Right cardiac atrium (tissue), 5 donors: Measurements from ENCODE around the gene TRIM24. TPM values are rescaled to one million over a fixed set of nuclear protein-coding genes. Genes with fewer than 3 reads are reported as not detected.
A peak's percentile ranks its signal among the peaks of the same experiment; 100 is the strongest.

Experiments
- ATAC-seq, 2 donors: fragments of 200-7000 bp; cut with Tn5 transposase; one replicate each; pipeline versions ENCODE4 v1.8.0 to v1.9.1; 2020; ENCODE audit warnings: moderate library complexity in 2 of 2, mild to moderate bottlenecking in 1 of 2
- DNase-seq, 3 donors: peaks; one replicate each; pipeline ENCODE4 v3.0.0-alpha.2; 2020
- H3K27ac ChIP-seq: one replicate; pipeline ENCODE4 v1.5.1; 2013; ENCODE audit warnings: mild to moderate bottlenecking, low read length, control low read depth, moderate library complexity
- H3K27me3 ChIP-seq: one replicate; pipeline ENCODE4 v1.6.1; 2013; ENCODE audit not compliant: control insufficient read depth, insufficient read depth
- H3K4me1 ChIP-seq: one replicate; pipeline ENCODE4 v1.6.1; 2013; ENCODE audit warnings: low read length; ENCODE audit not compliant: control insufficient read depth, insufficient read depth
- H3K4me3 ChIP-seq: one replicate; pipeline ENCODE4 v1.5.1; 2013; ENCODE audit warnings: low read length, control low read depth
- H3K9me3 ChIP-seq: one replicate; pipeline ENCODE4 v1.6.1; 2013; ENCODE audit warnings: low read length; ENCODE audit not compliant: control insufficient read depth
- WGBS: extraction: QIAGEN DNeasy Blood & Tissue Kit; methylation state at CpG from one replicate; pipeline ENCODE4 v1.1.7; 2013; 5-methylcytosine and 5-hydroxymethylcytosine counted together
- intact Hi-C, 4 donors: fragments of 100-400 bp; cut with DNase I; formaldehyde crosslinking; loops; one replicate each; pipeline versions ENCODE4 v1.11.0 to v1.14.0; 2022 to 2023
- polyA plus RNA-seq: library from polyadenylated mRNA; stranded (reverse); fragments of 200-250 nt; gene quantifications from one replicate; pipeline ENCODE4 v1.2.3, GENCODE V29; 2013
- total RNA-seq, 4 donors: library from RNA; stranded (reverse); fragmentation: NEBNext Ultra II Directional; extraction: Animal tissue kit (Norgen Biotek cat#: 25700); gene quantifications; one replicate each; pipeline ENCODE4 v1.2.1, GENCODE V29; 2021
- donor health status: healthy with polysubstance abuse.
- donor health status: DM: no; HTN: yes; CAD: no.
- donor health status: DM: no; HTN: no; CAD: no.
- donor health status: DM: no; HTN: yes; CAD: no; lungs with severe emphysema.
- donor health status: DM: yes; HTN: yes; CAD: no.

Gene TRIM24
- total and polyA plus RNA-seq, 5 donors, result 9.4 to 18.7 (median 18.5) TPM

DNA sequence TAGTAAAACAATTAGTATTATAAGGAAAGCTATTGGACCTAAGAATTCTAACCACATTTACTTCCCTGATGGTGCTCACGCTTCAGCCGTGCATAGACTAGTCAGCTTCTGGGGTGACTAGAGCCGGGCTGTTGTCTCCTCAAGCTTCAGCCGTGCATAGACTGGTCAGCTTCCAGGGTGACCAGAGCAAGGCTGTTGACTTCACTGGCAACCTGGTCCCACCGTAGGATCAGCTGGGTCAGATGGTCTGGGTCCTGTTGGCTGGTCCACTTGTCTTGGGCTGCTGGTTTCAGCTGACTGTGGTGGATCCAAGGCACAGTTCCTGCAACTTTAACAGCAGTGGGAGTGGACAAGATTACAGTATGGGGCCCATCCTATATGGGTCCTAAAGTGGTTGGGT, 99.4 kb downstream of the TRIM24 start:
- intact Hi-C loops, result no loop called here
- DNase-seq (no peak), ATAC-seq (no peak)
- Histone ChIP-seq H3K4me3 (no peak overlapping the region), H3K9me3 (peaks cover 15% of the 10 kb centered on the region), H3K27ac (no peak overlapping the region), H3K27me3 (no peaks in the 10 kb centered on the region), H3K4me1 (no peaks in the 10 kb centered on the region)
- 97% methylated on average over 5 of the region's 5 CpGs for WGBS

DNA sequence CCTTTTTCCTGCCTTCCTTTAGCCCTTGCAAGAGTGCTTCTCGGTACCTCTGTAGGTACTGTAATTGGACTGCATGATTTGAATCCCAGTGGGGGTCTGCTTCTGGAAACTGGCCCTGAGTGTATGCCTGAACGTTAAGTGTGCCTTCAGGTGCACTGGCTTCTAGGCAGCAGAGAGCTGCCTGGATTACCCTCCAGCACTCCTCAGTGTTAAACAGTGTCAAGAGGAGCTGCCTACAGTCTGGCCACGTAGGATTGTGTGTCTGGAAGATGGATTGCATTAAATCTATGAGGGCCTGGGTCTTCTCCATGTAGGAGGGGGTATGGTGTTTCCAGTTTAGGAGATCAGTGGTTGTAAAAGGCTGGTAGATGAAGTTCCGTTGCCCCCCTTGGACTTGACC, 103.7 kb downstream of the TRIM24 start:
- H3K9me3 ChIP-seq, result peaks cover 2% of the 10 kb centered on the region
- intact Hi-C loops, result no loop called here
- H3K4me3 ChIP-seq, result no peak overlapping the region
- H3K27ac ChIP-seq, result no peak overlapping the region
- H3K27me3 ChIP-seq, result no peaks in the 10 kb centered on the region
- no peaks in the 10 kb centered on the region for H3K4me1 ChIP-seq
- DNase-seq (peak in 1 of 3 donors; percentile 14), ATAC-seq (no peak)
- WGBS, result 86% methylated on average over 4 of the region's 4 CpGs

DNA sequence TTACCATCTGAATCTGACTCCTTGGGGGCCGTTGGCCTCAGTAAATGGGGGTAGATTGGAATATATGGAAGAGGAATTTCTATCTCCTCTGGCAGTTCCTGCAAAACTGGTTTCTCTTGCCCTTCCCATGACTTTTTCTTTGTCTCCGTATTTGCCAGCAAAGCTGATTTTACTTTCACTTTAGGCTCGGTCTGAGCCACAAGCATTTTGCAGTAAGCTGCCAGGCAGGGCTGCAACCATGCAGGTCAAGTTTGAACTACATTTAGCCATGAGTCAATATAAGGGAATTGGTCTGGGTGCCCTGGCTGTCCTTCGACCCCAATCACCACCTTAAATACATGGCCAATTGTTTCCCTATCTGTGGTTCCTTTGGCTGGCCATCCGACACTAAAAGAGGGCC, 104.3 kb downstream of the TRIM24 start:
- H3K27me3 ChIP-seq, result no peaks in the 10 kb centered on the region
- 94% methylated on average over 5 of the region's 5 CpGs for WGBS
- H3K9me3 ChIP-seq, result peaks cover 2% of the 10 kb centered on the region
- ATAC-seq (no peak), DNase-seq (no peak)
- H3K4me1 ChIP-seq, result no peaks in the 10 kb centered on the region
- H3K4me3 ChIP-seq, result no peak overlapping the region
- intact Hi-C loops, result no loop called here
- no peak overlapping the region for H3K27ac ChIP-seq

DNA sequence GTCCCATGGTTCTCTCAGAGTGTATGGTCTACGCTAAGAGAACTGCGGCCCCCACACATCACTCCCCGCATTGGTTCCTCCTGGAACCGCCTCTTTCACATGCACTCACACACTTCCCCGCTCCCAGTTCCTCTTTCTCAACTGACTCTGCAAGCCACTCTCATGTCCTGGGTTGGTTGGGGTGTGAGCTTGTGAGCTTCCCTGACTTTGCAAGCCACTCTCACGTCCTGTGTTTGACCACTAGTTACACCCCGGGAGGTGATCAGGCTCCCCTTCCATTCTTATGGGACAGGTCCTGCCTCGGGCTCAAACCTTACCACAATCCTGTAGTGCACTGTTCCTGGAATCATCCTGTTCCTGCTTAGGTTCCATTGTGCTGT, 105.0 kb downstream of the TRIM24 start:
- 93% methylated on average over 8 of the region's 8 CpGs for WGBS
- DNase-seq (no peak), ATAC-seq (no peak)
- peaks cover 2% of the 10 kb centered on the region for H3K9me3 ChIP-seq
- intact Hi-C loops, result no loop called here
- no peaks in the 10 kb centered on the region for H3K27me3 ChIP-seq
- no peaks in the 10 kb centered on the region for H3K4me1 ChIP-seq
- H3K27ac ChIP-seq, result no peak overlapping the region
- H3K4me3 ChIP-seq, result no peak overlapping the region

DNA sequence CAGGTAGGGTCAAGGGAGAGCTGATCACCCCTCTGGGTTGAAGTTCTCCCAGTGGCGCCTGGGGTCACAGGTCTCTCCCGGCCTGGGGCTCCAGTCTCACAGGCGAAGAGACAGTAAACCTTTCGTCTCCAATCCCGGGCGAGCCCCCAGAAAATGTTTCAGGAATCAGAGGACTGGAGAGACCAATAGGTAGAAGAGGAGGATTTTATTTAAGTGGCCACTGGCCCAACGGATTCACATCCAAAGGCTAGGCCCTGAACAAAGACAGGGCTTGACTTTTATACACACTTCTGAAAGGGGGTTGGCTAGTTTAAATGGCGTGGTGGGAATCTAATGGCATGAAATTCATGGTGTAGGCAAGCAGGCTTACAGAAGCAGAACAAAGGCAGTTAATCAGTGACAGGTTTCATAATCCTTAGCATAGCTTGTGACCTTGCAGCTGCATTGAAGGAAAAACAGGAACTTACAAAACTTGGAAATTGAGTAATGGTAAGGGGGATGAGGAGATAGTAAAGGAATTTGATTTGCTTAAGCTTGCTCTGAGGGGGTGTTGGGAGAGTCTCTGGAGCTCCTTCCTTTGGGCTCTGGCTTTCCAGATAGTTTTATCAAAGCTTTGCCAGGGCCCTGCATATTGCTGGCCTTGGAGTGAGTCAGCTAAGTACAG, 105.5 kb downstream of the TRIM24 start:
- Histone ChIP-seq H3K27ac (no peak overlapping the region), H3K4me1 (no peaks in the 10 kb centered on the region), H3K9me3 (peaks cover 2% of the 10 kb centered on the region), H3K4me3 (no peak overlapping the region), H3K27me3 (no peaks in the 10 kb centered on the region)
- 96% methylated on average over 8 of the region's 8 CpGs for WGBS
- ATAC-seq (no peak), DNase-seq (no peak)
- intact Hi-C loops, result no loop called here

DNA sequence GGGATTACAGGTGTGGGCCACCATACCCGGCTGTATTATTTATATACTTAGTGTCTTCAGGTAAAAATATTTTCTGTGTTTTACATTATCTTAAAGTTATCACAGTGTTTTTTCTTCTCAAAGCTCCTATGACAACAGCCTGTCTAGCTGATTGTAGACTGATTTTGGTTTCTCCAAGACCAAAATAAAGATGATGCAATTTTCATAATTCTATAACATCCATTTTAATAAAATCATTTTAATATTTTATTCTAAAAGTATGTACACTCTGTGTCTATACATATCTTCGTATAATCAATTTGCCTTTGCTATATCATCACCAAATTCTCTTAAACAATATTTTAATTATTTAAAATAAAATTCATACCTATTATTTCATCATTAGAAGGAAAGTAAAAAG, 108.6 kb downstream of the TRIM24 start:
- DNase-seq (no peak), ATAC-seq (no peak)
- Histone ChIP-seq H3K4me3 (no peak overlapping the region), H3K9me3 (peaks cover 2% of the 10 kb centered on the region), H3K27me3 (no peaks in the 10 kb centered on the region), H3K4me1 (no peaks in the 10 kb centered on the region), H3K27ac (no peak overlapping the region)
- WGBS, result 97% methylated on average over 2 of the region's 2 CpGs
- intact Hi-C loops, result no loop called here

DNA sequence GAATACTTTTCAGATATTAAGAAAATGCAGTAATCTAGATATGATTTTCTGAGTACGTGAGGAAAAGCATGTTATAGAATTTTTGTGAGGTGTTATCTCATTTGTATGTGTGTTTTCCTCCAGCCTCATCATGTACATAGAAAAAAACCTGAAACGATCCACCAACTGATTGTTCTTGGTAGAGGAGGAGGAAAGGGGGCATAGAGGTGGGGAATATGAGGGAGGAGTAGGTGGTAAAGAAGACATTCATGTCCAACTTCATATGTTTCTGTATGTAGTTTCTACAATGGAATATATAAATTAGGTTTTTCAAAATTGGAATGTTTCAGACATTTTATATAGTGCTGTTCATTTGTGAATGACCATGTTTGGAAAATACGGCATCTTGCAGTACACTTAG, 109.4 kb downstream of the TRIM24 start:
- Histone ChIP-seq H3K27ac (no peak overlapping the region), H3K4me1 (no peaks in the 10 kb centered on the region), H3K9me3 (peaks cover under 1% of the 10 kb centered on the region), H3K4me3 (no peak overlapping the region), H3K27me3 (no peaks in the 10 kb centered on the region)
- intact Hi-C loops, result no loop called here
- ATAC-seq (no peak), DNase-seq (no peak)
- 97% methylated on average over 3 of the region's 3 CpGs for WGBS

DNA sequence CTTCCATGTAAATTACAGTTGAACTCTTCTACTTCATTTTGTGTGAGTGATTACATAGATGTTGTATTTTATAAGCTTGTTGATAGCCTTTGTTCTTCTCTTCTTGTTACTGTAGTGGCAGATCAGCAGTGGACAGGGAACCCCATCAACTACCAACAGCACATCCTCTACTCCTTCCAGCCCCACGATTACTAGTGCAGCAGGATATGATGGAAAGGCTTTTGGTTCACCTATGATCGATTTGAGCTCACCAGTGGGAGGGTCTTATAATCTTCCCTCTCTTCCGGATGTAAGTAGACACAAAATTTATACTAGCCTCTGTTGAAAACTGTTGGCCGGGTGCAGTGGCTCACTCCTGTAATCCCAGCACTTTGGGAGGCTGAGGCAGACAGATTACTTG, 110.7 kb downstream of the TRIM24 start:
- no peak overlapping the region for H3K27ac ChIP-seq
- intact Hi-C loops, result no loop called here
- no peak for ATAC-seq
- no peak overlapping the region for H3K4me3 ChIP-seq
- H3K4me1 ChIP-seq, result no peaks in the 10 kb centered on the region
- H3K9me3 ChIP-seq, result no peaks in the 10 kb centered on the region
- no peaks in the 10 kb centered on the region for H3K27me3 ChIP-seq
- no peak for DNase-seq
- 97% methylated on average over 4 of the region's 4 CpGs for WGBS

DNA sequence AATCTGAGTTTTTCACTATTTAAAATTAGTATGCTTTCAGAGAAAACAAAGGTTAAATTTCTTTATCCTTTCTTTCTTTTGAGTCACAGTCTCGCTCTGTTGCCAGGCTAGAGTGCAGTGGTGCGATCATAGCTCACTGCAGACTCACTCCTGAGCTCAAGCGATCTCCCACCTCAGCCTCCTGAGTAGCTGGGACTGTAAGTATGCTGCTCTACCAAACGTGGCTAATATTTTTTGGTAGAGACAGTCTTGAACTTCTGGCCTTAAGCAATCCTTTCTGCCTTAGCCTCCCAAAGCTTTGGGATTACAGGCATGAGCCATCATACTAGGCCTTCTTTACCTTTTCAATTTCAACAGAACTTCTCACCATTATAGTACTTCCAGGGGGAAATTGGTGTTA, 113.7 kb downstream of the TRIM24 start:
- 65% methylated on average over 4 of the region's 4 CpGs for WGBS
- intact Hi-C loops, result no loop called here

DNA sequence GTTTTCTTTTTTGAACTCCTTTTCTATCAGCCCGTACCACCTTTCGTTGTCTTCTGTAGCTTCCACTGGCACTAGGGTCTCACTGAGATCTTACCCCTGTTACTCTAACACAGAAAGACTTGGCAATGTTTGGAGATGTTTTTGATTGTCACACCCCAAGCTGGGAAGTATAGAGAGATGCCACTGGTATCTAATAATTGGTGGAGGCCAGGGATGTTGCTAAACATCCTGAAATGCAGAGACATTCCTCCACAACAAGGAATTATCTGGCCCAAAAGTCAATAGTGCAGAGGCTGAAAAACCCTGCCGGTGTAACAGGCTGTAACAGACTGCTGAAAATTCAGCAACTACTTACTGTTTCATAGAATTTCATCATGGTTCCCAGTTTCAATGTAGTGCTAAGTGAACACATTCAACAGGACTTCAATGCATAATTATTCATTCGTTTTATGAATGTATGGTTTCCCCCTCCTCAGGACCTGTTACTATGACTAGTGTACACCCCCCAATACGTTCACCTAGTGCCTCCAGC, 115.9 kb downstream of the TRIM24 start:
- 98% methylated on average over 5 of the region's 5 CpGs for WGBS
- ATAC-seq (no peak), DNase-seq (no peak)
- Histone ChIP-seq H3K9me3 (no peaks in the 10 kb centered on the region), H3K27ac (no peak overlapping the region), H3K27me3 (no peaks in the 10 kb centered on the region), H3K4me3 (no peak overlapping the region), H3K4me1 (no peaks in the 10 kb centered on the region)
- intact Hi-C loops, result no loop called here

More for the DNA sequence above, 113.7 kb downstream of the TRIM24 start:
- H3K4me1 ChIP-seq, result no peaks in the 10 kb centered on the region
- H3K27ac ChIP-seq, result no peak overlapping the region
- H3K4me3 ChIP-seq, result no peak overlapping the region
- DNase-seq (no peak), ATAC-seq (no peak)
- no peaks in the 10 kb centered on the region for H3K27me3 ChIP-seq
- no peaks in the 10 kb centered on the region for H3K9me3 ChIP-seq

DNA sequence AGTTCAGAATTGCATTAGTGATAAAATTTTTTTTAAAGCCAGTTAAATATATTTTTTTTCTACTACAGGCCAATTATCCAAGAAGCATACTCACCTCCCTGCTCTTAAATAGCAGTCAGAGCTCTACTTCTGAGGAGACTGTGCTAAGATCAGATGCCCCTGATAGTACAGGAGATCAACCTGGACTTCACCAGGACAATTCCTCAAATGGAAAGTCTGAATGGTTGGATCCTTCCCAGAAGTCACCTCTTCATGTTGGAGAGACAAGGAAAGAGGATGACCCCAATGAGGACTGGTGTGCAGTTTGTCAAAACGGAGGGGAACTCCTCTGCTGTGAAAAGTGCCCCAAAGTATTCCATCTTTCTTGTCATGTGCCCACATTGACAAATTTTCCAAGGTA, 119.1 kb downstream of the TRIM24 start:
- Histone ChIP-seq H3K27me3 (no peaks in the 10 kb centered on the region), H3K4me1 (no peaks in the 10 kb centered on the region), H3K4me3 (no peak overlapping the region), H3K27ac (no peak overlapping the region), H3K9me3 (no peaks in the 10 kb centered on the region)
- WGBS, result 89% methylated on average over 1 of the region's 1 CpG
- intact Hi-C loops, result no loop called here
- no peak for ATAC-seq
- no peak for DNase-seq

DNA sequence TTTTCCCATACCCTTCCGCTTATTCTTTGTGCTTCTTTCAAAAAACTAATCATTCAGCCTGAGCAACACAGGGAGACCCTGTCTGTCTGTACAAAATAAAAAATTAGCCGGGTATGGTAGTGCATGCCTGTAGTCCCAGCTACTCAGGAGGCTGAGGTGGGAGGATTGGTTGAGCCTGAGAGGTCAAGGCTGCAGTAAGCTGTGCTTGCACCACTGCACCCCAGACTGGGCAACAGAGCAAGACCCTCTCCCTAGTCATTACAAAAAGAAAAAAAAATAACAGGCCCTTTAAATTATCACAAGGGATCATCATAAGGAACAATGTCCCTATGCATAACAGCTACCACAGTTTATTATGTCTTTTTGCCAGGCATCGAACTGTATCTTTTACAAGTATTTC, 119.6 kb downstream of the TRIM24 start:
- 96% methylated on average over 3 of the region's 3 CpGs for WGBS

More for the DNA sequence above, 119.6 kb downstream of the TRIM24 start:
- intact Hi-C loops, result no loop called here
- Histone ChIP-seq H3K9me3 (no peaks in the 10 kb centered on the region), H3K27me3 (no peaks in the 10 kb centered on the region), H3K4me3 (no peak overlapping the region), H3K4me1 (no peaks in the 10 kb centered on the region), H3K27ac (no peak overlapping the region)
- ATAC-seq, result no peak
- DNase-seq, result no peak
